Measurements from ENCODE around the gene ARF5.

DNA sequence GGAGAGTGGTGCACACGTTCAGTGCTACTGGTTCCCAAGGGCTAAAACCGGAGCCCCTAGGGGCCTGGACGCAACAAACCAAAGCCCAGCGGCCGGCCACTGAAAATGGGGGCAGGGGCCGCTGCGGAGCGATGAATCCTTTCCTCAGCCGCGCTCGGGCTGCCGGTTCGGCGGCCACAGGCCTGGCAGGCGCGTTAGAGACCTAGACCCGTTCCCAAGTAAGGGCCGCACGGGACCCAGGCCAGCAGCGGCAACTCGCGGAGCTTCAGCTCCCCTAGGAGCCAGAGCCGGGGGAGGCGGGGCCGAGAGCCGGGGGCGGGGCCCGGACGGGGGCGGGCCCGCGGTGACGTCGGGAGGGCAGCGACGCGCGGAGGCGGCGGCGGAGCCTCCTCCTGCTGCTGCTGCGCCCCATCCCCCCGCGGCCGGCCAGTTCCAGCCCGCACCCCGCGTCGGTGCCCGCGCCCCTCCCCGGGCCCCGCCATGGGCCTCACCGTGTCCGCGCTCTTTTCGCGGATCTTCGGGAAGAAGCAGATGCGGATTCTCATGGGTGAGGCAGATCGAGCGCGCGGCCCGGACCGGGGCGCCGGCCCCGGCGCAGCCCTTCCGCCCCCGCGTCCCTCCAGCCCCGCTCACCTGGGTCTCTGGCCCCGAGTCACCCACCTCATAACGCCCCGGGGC lies at the start of gene ARF5:
- TF ChIP-seq, protein P1, sequence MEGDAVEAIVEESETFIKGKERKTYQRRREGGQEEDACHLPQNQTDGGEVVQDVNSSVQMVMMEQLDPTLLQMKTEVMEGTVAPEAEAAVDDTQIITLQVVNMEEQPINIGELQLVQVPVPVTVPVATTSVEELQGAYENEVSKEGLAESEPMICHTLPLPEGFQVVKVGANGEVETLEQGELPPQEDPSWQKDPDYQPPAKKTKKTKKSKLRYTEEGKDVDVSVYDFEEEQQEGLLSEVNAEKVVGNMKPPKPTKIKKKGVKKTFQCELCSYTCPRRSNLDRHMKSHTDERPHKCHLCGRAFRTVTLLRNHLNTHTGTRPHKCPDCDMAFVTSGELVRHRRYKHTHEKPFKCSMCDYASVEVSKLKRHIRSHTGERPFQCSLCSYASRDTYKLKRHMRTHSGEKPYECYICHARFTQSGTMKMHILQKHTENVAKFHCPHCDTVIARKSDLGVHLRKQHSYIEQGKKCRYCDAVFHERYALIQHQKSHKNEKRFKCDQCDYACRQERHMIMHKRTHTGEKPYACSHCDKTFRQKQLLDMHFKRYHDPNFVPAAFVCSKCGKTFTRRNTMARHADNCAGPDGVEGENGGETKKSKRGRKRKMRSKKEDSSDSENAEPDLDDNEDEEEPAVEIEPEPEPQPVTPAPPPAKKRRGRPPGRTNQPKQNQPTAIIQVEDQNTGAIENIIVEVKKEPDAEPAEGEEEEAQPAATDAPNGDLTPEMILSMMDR (optimal IDR thresholded peaks at IDR 0.05 in 1 of 3, IDR thresholded peaks at IDR 0.05 in 1 of 3, conservative IDR thresholded peaks at IDR 0.05 in 1 of 3; ENCODE audit: extremely low read depth in 1 of 3, insufficient read depth in 2 of 3, low read length in 3 of 3), result no peak
- TF ChIP-seq EZH2 (IDR thresholded peaks at IDR 0.05; ENCODE audit: low read length), result no peak

All from keratinocyte (primary cell).